ENCODE measurements around the gene IL18RAP. TPM values are rescaled to one million over a fixed set of nuclear protein-coding genes. Genes with fewer than 3 reads are reported as not detected.

Gene IL18RAP
- total RNA-seq, 1 experiment from 2014 or later, result not detected

DNA sequence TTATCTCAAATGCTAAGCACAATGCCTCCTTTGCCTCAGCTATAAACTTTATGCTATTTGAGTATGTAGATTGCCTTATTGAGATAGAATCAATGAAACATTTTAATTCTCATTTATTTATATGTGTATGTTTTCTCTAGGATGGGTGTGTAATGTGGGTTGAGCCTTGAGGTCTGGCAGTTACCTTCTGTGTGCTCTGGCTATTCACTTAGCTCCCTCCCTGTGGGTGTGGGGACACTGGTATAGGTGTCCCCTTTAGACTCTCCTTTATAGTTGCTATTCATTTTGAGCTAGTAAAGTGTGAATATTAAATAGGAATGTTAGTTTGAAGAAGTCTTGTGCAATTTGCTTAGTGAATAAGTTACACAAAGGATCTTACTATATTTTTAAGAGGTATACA is 51.8 kb downstream of the IL18RAP start:
- H3K4me1 Mint-ChIP-seq (ENCODE audit: low read depth, unreplicated experiment), result no peaks in the 10 kb centered on the region
- TF ChIP-seq, protein P1, sequence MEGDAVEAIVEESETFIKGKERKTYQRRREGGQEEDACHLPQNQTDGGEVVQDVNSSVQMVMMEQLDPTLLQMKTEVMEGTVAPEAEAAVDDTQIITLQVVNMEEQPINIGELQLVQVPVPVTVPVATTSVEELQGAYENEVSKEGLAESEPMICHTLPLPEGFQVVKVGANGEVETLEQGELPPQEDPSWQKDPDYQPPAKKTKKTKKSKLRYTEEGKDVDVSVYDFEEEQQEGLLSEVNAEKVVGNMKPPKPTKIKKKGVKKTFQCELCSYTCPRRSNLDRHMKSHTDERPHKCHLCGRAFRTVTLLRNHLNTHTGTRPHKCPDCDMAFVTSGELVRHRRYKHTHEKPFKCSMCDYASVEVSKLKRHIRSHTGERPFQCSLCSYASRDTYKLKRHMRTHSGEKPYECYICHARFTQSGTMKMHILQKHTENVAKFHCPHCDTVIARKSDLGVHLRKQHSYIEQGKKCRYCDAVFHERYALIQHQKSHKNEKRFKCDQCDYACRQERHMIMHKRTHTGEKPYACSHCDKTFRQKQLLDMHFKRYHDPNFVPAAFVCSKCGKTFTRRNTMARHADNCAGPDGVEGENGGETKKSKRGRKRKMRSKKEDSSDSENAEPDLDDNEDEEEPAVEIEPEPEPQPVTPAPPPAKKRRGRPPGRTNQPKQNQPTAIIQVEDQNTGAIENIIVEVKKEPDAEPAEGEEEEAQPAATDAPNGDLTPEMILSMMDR (IDR thresholded peaks at IDR 0.05; ENCODE audit: unreplicated experiment), result no peak
- BruUV-seq (replicated peaks), result no TSS peak
- DNase-seq, result no peak
- no peak overlapping the region for H3K27ac Mint-ChIP-seq (ENCODE audit: unreplicated experiment)
- no peak overlapping the region for H3K4me3 Mint-ChIP-seq (ENCODE audit: low read depth, unreplicated experiment)
- peaks cover 10% of the 10 kb centered on the region for H3K9me3 Mint-ChIP-seq (ENCODE audit: low read depth, unreplicated experiment)
- intact Hi-C loops (cut with micrococcal nuclease; ENCODE audit: unreplicated experiment), result loop anchor here (5.0 kb wide), 1 partner anchor 43 kb away; no protein-coding TSS in a partner anchor
- CTCF ChIA-PET, result interaction anchor here (1.8 to 3.6 kb wide), 3 partner anchors 8 to 141 kb away, joined by 5 to 32 read pairs (median 16); no protein-coding TSS in a partner anchor
- H3K36me3 Mint-ChIP-seq (ENCODE audit: insufficient read depth, unreplicated experiment), result no peaks in the 10 kb centered on the region
- H3K27me3 Mint-ChIP-seq (ENCODE audit: unreplicated experiment), result peaks cover 12% of the 10 kb centered on the region

DNA sequence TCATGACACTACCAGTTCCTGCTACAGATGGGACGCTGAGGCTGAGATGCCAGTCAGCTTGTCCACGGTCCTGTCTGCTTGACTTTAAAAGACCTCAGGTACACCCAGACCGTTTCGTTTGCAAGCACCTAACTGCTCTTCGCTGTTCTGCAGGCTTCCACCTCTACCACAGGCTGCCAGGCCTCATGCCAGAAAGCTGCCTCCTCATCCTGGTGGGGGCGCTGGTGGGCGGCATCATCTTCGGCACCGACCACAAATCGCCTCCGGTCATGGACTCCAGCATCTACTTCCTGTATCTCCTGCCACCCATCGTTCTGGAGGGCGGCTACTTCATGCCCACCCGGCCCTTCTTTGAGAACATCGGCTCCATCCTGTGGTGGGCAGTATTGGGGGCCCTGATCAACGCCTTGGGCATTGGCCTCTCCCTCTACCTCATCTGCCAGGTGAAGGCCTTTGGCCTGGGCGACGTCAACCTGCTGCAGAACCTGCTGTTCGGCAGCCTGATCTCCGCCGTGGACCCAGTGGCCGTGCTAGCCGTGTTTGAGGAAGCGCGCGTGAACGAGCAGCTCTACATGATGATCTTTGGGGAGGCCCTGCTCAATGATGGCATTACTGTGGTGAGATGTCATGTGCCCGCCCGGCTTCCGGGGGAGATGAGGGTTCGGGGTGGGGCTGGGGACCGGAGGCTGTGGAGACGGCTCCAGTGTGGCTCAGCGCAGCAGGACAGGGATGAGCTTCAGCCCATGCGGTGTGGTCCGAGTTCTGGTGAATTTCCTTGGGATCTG is 55.9 kb downstream of the IL18RAP start:
- H3K27ac Mint-ChIP-seq (ENCODE audit: unreplicated experiment), result no peak overlapping the region
- intact Hi-C loops (cut with micrococcal nuclease; ENCODE audit: unreplicated experiment), result no loop called here
- no peak for DNase-seq
- no TSS peak for BruUV-seq (replicated peaks)
- H3K9me3 Mint-ChIP-seq (ENCODE audit: low read depth, unreplicated experiment), result peaks cover 3% of the 10 kb centered on the region
- TF ChIP-seq, protein P1 (IDR thresholded peaks at IDR 0.05; ENCODE audit: unreplicated experiment), result no peak
- CTCF ChIA-PET, result no interaction called here
- no peak overlapping the region for H3K4me3 Mint-ChIP-seq (ENCODE audit: low read depth, unreplicated experiment)
- no peaks in the 10 kb centered on the region for H3K36me3 Mint-ChIP-seq (ENCODE audit: insufficient read depth, unreplicated experiment)
- no peaks in the 10 kb centered on the region for H3K4me1 Mint-ChIP-seq (ENCODE audit: low read depth, unreplicated experiment)
- H3K27me3 Mint-ChIP-seq (ENCODE audit: unreplicated experiment), result no peaks in the 10 kb centered on the region

DNA sequence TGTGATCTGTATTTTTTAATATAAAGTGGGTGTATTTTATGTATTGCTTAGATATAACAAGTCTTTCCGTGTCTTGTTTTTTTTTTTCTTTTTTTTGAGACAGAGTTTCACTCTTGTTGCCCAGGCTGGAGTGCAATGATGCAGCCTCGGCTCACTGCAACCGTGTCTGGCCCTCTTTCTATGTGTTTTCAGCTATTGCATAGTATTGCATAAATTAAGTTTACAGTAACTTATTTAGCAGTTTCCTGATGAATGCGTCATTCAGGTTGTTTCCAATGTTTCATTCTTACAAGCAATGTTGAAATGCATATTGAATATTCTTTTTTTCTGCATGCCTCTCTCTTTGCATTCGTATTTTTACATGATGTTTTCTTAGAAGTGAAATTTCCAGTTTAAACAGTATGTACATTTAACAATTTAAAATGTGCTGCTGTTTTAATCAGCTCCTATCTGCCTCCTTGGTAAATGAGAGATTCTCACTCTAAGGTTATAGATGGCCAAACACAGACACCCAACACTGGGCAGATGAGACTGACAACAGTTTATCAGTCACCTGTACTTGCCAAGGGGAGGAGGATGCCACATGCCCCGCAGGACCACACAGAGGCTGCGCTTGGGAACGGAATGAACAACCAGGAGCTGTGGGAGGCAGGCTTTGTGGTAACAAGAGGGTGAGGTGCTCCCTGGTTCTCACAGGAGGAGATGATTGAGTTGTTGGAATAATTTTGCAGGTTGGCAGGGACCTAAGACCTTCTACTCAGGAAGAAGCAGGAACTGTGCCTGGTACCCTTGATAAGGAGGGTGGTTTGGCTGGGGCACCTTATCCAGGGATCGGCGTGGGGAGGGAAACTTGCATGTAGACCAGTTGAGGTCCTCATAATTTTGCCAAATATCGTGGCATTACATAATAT is 57.6 kb downstream of the IL18RAP start:
- TF ChIP-seq, protein P1 (IDR thresholded peaks at IDR 0.05; ENCODE audit: unreplicated experiment), result no peak
- Mint-ChIP-seq H3K27me3 (ENCODE audit: unreplicated experiment) (no peaks in the 10 kb centered on the region), H3K9me3 (ENCODE audit: low read depth, unreplicated experiment) (peaks cover 3% of the 10 kb centered on the region), H3K4me1 (ENCODE audit: low read depth, unreplicated experiment) (no peaks in the 10 kb centered on the region), H3K36me3 (ENCODE audit: insufficient read depth, unreplicated experiment) (no peaks in the 10 kb centered on the region), H3K27ac (ENCODE audit: unreplicated experiment) (no peak overlapping the region), H3K4me3 (ENCODE audit: low read depth, unreplicated experiment) (no peak overlapping the region)
- CTCF ChIA-PET, result no interaction called here
- no TSS peak for BruUV-seq (replicated peaks)
- intact Hi-C loops (cut with micrococcal nuclease; ENCODE audit: unreplicated experiment), result loop anchor here (2.0 kb wide), 1 partner anchor 36 kb away; no protein-coding TSS in a partner anchor
- no peak for DNase-seq

DNA sequence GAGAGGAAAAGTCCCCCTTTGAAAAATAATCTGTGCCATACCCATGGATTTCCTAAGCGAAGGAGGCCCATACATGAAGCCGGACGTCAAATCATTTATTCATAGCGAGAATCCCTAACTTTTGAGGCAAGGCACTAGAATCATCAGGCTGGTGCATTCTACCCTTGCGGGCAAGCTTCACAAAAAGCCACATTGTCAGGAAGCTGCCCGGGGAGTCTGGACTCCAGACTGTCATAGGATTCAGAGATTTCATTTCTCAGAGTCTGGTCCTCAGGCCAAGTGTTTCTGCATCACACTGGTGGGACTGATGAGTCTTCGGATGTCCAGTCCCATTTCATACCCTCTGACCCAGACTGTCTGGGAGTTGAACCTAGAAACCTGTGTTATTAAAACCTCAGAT is 59.0 kb downstream of the IL18RAP start:
- no TSS peak for BruUV-seq (replicated peaks)
- Mint-ChIP-seq H3K4me3 (ENCODE audit: low read depth, unreplicated experiment) (no peak overlapping the region), H3K4me1 (ENCODE audit: low read depth, unreplicated experiment) (peaks cover 4% of the 10 kb centered on the region), H3K27ac (ENCODE audit: unreplicated experiment) (no peak overlapping the region), H3K9me3 (ENCODE audit: low read depth, unreplicated experiment) (no peaks in the 10 kb centered on the region), H3K27me3 (ENCODE audit: unreplicated experiment) (no peaks in the 10 kb centered on the region), H3K36me3 (ENCODE audit: insufficient read depth, unreplicated experiment) (no peaks in the 10 kb centered on the region)
- CTCF ChIA-PET, result no interaction called here
- intact Hi-C loops (cut with micrococcal nuclease; ENCODE audit: unreplicated experiment), result loop anchor here (2.0 kb wide), 1 partner anchor 35 kb away; no protein-coding TSS in a partner anchor
- TF ChIP-seq, protein P1 (IDR thresholded peaks at IDR 0.05; ENCODE audit: unreplicated experiment), result no peak
- no peak for DNase-seq

Measured in Calu3 (cell line).